ENCODE measurements around the gene ITPKC.
"Not testable (repeated sequence)": the region's sequence is repeated elsewhere in the genome, so short reads cannot be mapped to it uniquely, and the experiment has no call there.

GRCh38 chr19:40766385-40766784 is 49.5 kb downstream of the ITPKC start:
- TF ChIP-seq, protein P1, sequence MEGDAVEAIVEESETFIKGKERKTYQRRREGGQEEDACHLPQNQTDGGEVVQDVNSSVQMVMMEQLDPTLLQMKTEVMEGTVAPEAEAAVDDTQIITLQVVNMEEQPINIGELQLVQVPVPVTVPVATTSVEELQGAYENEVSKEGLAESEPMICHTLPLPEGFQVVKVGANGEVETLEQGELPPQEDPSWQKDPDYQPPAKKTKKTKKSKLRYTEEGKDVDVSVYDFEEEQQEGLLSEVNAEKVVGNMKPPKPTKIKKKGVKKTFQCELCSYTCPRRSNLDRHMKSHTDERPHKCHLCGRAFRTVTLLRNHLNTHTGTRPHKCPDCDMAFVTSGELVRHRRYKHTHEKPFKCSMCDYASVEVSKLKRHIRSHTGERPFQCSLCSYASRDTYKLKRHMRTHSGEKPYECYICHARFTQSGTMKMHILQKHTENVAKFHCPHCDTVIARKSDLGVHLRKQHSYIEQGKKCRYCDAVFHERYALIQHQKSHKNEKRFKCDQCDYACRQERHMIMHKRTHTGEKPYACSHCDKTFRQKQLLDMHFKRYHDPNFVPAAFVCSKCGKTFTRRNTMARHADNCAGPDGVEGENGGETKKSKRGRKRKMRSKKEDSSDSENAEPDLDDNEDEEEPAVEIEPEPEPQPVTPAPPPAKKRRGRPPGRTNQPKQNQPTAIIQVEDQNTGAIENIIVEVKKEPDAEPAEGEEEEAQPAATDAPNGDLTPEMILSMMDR (IDR thresholded peaks at IDR 0.05) = not testable (repeated sequence)
- TF ChIP-seq POLR2A (IDR thresholded peaks at IDR 0.05) = not testable (repeated sequence)
